Measurements from ENCODE around the gene RAMP3. TPM values are rescaled to one million over a fixed set of nuclear protein-coding genes. Genes with fewer than 3 reads are reported as not detected.
A peak's percentile ranks its signal among the peaks of the same experiment; 100 is the strongest.

RAMP3 gene
- total RNA-seq, 3 donors from 2014 or later (not counting 1 experiment from before 2014, with no cell fraction given): not detected

- Mint-ChIP-seq H3K4me3 (no peak overlapping the region), H3K27ac (peak overlapping the region; percentile 73 to 86), H3K27me3 (ENCODE audit: low read depth in 2 of 2) (no peaks in the 10 kb centered on the region), H3K9me3 (no peaks in the 10 kb centered on the region), H3K36me3 (no peaks in the 10 kb centered on the region), H3K4me1 (peaks cover 30 to 40% of the 10 kb centered on the region in 2 donors)
- TF ChIP-seq, protein P1, sequence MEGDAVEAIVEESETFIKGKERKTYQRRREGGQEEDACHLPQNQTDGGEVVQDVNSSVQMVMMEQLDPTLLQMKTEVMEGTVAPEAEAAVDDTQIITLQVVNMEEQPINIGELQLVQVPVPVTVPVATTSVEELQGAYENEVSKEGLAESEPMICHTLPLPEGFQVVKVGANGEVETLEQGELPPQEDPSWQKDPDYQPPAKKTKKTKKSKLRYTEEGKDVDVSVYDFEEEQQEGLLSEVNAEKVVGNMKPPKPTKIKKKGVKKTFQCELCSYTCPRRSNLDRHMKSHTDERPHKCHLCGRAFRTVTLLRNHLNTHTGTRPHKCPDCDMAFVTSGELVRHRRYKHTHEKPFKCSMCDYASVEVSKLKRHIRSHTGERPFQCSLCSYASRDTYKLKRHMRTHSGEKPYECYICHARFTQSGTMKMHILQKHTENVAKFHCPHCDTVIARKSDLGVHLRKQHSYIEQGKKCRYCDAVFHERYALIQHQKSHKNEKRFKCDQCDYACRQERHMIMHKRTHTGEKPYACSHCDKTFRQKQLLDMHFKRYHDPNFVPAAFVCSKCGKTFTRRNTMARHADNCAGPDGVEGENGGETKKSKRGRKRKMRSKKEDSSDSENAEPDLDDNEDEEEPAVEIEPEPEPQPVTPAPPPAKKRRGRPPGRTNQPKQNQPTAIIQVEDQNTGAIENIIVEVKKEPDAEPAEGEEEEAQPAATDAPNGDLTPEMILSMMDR (IDR thresholded peaks at IDR 0.05): no peak
- 92% methylated on average over 10 of the region's 11 CpGs for WGBS (ENCODE audit: insufficient coverage)
- Histone ChIP-seq H3K4me1 (ENCODE audit: control insufficient read depth, insufficient read depth, low read length) (peaks cover 36% of the 10 kb centered on the region), H3K27ac (ENCODE audit: low read length) (no peak overlapping the region), H3K27me3 (ENCODE audit: control insufficient read depth, insufficient read depth, low read length) (no peaks in the 10 kb centered on the region), H3K4me3 (ENCODE audit: low read length) (no peak overlapping the region), H3K9me3 (ENCODE audit: control insufficient read depth, insufficient read depth, low read length) (no peaks in the 10 kb centered on the region), H3K36me3 (ENCODE audit: control insufficient read depth, insufficient read depth, low read length) (no peaks in the 10 kb centered on the region)
- ATAC-seq (no peak), DNase-seq (no peak)
- intact Hi-C loops (cut with micrococcal nuclease): no loop called here
Measured at GRCh38 chr7:45125193-45125904, 32.2 kb upstream of the RAMP3 start.

DNA sequence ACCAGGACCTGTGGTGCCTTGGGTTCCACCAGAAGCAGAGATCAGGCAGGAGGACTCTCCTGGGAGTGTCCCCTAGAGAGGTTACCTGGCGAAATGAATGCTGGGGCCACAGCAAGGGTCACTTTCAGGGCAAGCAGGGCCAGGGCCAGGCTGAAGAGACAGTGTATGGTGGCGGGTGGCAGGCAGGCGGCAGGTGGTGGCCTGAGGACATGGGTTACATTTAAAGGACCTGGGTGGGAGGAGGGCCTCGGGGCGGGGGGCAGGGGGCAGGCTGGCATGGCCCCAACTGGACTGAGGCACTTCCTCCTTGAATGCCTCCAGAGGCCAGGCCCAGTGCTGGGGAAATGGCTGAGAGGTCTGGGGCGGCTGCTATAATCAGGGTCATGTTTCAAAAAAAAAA, 31.4 kb upstream of the RAMP3 start:
- Histone ChIP-seq H3K4me1 (ENCODE audit: control insufficient read depth, insufficient read depth, low read length) (peaks cover 33% of the 10 kb centered on the region), H3K4me3 (ENCODE audit: low read length) (no peak overlapping the region), H3K27ac (ENCODE audit: low read length) (no peak overlapping the region), H3K9me3 (ENCODE audit: control insufficient read depth, insufficient read depth, low read length) (no peaks in the 10 kb centered on the region), H3K27me3 (ENCODE audit: control insufficient read depth, insufficient read depth, low read length) (no peaks in the 10 kb centered on the region), H3K36me3 (ENCODE audit: control insufficient read depth, insufficient read depth, low read length) (no peaks in the 10 kb centered on the region)
- H3K4me1 Mint-ChIP-seq: peaks cover 26 to 38% of the 10 kb centered on the region in 2 donors
- no peaks in the 10 kb centered on the region for H3K36me3 Mint-ChIP-seq
- no peak overlapping the region for H3K4me3 Mint-ChIP-seq
- no peaks in the 10 kb centered on the region for H3K9me3 Mint-ChIP-seq
- DNase-seq (no peak), ATAC-seq (no peak)
- H3K27me3 Mint-ChIP-seq (ENCODE audit: low read depth in 2 of 2): no peaks in the 10 kb centered on the region
- peak overlapping the region; percentile 73 to 86 for H3K27ac Mint-ChIP-seq
- TF ChIP-seq, protein P1 (IDR thresholded peaks at IDR 0.05): no peak
- intact Hi-C loops (cut with micrococcal nuclease): no loop called here
- WGBS (ENCODE audit: insufficient coverage): 96% methylated on average over 6 of the region's 6 CpGs

GRCh38 chr7:45126920-45127319, 30.7 kb upstream of the RAMP3 start:
- Histone ChIP-seq H3K9me3 (ENCODE audit: control insufficient read depth, insufficient read depth, low read length) (no peaks in the 10 kb centered on the region), H3K36me3 (ENCODE audit: control insufficient read depth, insufficient read depth, low read length) (no peaks in the 10 kb centered on the region), H3K27ac (ENCODE audit: low read length) (no peak overlapping the region), H3K4me1 (ENCODE audit: control insufficient read depth, insufficient read depth, low read length) (peaks cover 26% of the 10 kb centered on the region), H3K27me3 (ENCODE audit: control insufficient read depth, insufficient read depth, low read length) (no peaks in the 10 kb centered on the region), H3K4me3 (ENCODE audit: low read length) (no peak overlapping the region)
- WGBS (ENCODE audit: insufficient coverage): 84% methylated on average over 6 of the region's 6 CpGs
- intact Hi-C loops (cut with micrococcal nuclease): no loop called here
- Mint-ChIP-seq H3K27ac (peak overlapping the region; percentile 73 to 86), H3K27me3 (ENCODE audit: low read depth in 2 of 2) (no peaks in the 10 kb centered on the region), H3K4me3 (no peak overlapping the region), H3K9me3 (no peaks in the 10 kb centered on the region), H3K36me3 (no peaks in the 10 kb centered on the region), H3K4me1 (peaks cover 19 to 31% of the 10 kb centered on the region in 2 donors)
- no peak for ATAC-seq
- no peak for DNase-seq
- TF ChIP-seq, protein P1 (IDR thresholded peaks at IDR 0.05): no peak

Measured in natural killer cell (primary cell).